Central memory CD8-positive, alpha-beta T cell (primary cell): Measurements from ENCODE around the gene MYO9B.

Experiments
- ATAC-seq: fragments of 150-1000 bp; cut with Tn5 transposase; replicated peaks from 2 replicates; pipeline ENCODE4 v1.10.0; 2022; ENCODE audit warnings: mild to moderate bottlenecking, moderate FRiP score, moderate number of reproducible peaks; ENCODE audit not compliant: poor library complexity, severe bottlenecking; ENCODE audit errors: extremely low read depth
- DNase-seq, 2 donors: peaks; one replicate each; pipeline ENCODE4 v3.0.0; 2021; ENCODE audit warnings: low spot score in 2 of 2
- H3K27ac Mint-ChIP-seq: one replicate; pipeline ENCODE4 v1.8.0; 2022; ENCODE audit warnings: low read depth, mild to moderate bottlenecking, moderate library complexity, mixed read lengths
- H3K27me3 Mint-ChIP-seq: one replicate; pipeline ENCODE4 v1.8.0; 2022; ENCODE audit warnings: mixed read lengths
- H3K36me3 Mint-ChIP-seq: one replicate; pipeline ENCODE4 v1.8.0; 2022; ENCODE audit warnings: mild to moderate bottlenecking, moderate library complexity, mixed read lengths; ENCODE audit not compliant: insufficient read depth
- H3K4me1 Mint-ChIP-seq: one replicate; pipeline ENCODE4 v1.8.0; 2022; ENCODE audit warnings: mixed read lengths
- H3K4me3 Mint-ChIP-seq: one replicate; pipeline ENCODE4 v1.8.0; 2022; ENCODE audit warnings: mild to moderate bottlenecking, moderate library complexity, mixed read lengths
- H3K9me3 Mint-ChIP-seq: one replicate; pipeline ENCODE4 v1.8.0; 2022; ENCODE audit warnings: mixed read lengths

MYO9B gene

DNA sequence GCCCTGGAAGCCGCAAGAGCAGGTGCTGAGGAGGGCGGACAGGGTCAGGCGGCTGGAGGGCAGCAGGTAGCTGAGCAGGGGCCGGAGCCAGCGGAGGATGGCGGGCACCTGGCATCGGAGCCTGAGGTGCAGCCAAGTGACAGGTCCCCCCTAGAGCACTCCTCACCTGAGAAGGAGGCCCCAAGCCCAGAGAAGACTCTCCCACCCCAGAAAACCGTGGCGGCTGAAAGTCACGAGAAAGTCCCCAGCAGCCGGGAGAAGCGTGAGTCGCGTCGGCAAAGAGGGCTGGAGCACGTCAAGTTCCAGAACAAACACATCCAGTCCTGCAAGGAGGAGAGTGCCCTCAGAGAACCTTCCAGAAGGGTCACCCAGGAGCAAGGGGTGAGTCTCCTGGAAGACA, 119.0 kb downstream of the MYO9B start:
- H3K4me3 Mint-ChIP-seq = no peak overlapping the region
- H3K27me3 Mint-ChIP-seq = no peaks in the 10 kb centered on the region
- no peak overlapping the region for H3K27ac Mint-ChIP-seq
- ATAC-seq (no peak), DNase-seq (no peak)
- H3K36me3 Mint-ChIP-seq = peaks cover 70% of the 10 kb centered on the region
- H3K4me1 Mint-ChIP-seq = no peaks in the 10 kb centered on the region
- no peaks in the 10 kb centered on the region for H3K9me3 Mint-ChIP-seq

DNA sequence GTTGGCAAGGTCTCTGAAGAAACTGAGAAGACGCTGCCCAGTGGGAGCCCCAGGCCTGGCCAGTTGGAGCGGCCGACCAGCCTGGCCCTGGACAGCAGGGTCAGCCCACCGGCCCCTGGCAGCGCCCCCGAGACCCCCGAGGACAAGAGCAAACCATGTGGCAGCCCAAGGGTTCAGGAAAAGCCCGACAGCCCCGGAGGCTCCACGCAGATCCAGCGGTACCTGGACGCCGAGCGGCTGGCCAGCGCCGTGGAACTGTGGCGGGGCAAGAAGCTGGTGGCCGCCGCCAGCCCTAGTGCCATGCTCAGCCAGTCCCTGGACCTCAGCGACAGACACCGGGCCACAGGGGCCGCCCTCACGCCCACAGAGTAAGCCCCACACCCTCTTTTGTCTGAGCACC, 119.5 kb downstream of the MYO9B start:
- DNase-seq (no peak), ATAC-seq (no peak)
- Mint-ChIP-seq H3K36me3 (peaks cover 71% of the 10 kb centered on the region), H3K27me3 (no peaks in the 10 kb centered on the region), H3K4me1 (no peaks in the 10 kb centered on the region), H3K4me3 (no peak overlapping the region), H3K9me3 (no peaks in the 10 kb centered on the region), H3K27ac (no peak overlapping the region)

DNA sequence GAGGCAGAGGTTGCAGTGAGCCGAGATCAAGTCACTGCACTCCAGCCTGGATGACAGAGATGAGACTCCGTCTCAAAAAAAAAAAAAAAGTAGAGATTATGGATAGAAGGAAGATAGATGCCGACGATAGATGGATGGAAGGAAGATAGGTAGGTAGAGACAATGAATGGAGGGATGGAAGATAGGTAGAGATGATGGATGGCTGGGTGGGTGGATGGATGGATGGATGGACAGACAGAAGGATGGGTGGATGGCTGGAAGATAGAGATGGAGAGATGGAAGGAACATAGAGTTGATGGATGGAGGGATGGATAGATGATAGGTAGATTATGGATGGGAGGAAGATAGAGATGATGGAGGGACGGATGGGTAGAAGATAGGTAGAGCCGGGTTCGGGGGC, 121.0 kb downstream of the MYO9B start:
- peaks cover 69% of the 10 kb centered on the region for H3K36me3 Mint-ChIP-seq

DNA sequence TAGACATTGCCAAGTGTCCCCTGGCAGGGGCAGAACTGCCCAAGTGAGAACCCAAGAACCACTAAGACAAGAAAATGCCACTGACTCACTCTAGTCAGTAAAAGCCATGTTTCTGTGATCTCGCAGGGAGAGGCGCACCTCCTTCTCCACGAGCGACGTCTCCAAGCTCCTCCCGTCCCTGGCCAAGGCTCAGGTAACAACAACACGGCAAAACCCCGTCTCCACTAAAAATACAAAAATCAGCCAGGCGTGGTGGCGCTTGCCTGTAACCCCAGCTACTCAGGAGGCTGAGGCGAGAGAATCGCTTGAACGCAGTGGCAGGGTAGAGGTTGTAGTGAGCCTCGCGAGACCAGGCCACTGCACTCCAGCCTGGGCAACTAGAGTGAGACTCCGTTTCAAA, 122.1 kb downstream of the MYO9B start:
- Mint-ChIP-seq H3K9me3 (no peaks in the 10 kb centered on the region), H3K4me1 (no peaks in the 10 kb centered on the region), H3K4me3 (no peak overlapping the region), H3K27me3 (no peaks in the 10 kb centered on the region), H3K27ac (peak overlapping the region; percentile 16), H3K36me3 (peaks cover 72% of the 10 kb centered on the region)
- DNase-seq = no peak
- ATAC-seq = no peak

More for the DNA sequence above, 121.0 kb downstream of the MYO9B start:
- ATAC-seq (no peak), DNase-seq (no peak)
- H3K27me3 Mint-ChIP-seq = no peaks in the 10 kb centered on the region
- no peak overlapping the region for H3K27ac Mint-ChIP-seq
- no peaks in the 10 kb centered on the region for H3K9me3 Mint-ChIP-seq
- no peak overlapping the region for H3K4me3 Mint-ChIP-seq
- no peaks in the 10 kb centered on the region for H3K4me1 Mint-ChIP-seq

DNA sequence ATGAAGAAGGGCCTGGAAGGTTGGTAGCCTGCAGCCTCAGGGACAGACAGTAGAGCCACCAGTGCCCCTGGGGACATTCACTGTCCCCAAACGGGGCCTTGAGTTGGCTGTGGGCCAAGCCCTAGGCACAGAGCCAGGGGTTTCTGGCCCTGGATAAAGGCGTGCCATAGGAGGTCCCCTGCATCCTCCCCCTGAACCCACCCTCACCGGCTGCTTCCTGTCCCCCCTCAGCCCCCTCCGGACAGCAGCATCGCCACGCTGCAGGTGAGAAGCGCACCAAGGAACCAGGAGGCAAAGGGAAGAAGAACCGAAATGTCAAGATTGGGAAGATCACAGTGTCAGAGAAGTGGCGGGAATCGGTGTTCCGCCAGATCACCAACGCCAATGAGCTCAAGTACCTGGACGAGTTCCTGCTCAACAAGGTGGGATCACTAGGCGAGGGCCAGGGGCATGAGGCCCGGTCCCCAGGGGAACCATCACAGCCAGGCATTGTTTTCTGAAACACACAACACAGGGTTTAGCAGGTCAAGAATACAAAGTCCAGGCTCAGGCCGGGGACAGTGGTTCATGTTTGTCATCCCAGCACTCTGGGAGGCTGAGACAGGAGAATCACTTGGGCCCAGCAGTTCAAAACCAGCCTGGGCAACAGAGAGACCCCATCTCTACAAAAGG, 125.0 kb downstream of the MYO9B start:
- DNase-seq (no peak), ATAC-seq (no peak)
- H3K27me3 Mint-ChIP-seq = no peaks in the 10 kb centered on the region
- H3K4me1 Mint-ChIP-seq = no peaks in the 10 kb centered on the region
- H3K4me3 Mint-ChIP-seq = no peak overlapping the region
- no peaks in the 10 kb centered on the region for H3K9me3 Mint-ChIP-seq
- peaks cover 66% of the 10 kb centered on the region for H3K36me3 Mint-ChIP-seq
- H3K27ac Mint-ChIP-seq = no peak overlapping the region

DNA sequence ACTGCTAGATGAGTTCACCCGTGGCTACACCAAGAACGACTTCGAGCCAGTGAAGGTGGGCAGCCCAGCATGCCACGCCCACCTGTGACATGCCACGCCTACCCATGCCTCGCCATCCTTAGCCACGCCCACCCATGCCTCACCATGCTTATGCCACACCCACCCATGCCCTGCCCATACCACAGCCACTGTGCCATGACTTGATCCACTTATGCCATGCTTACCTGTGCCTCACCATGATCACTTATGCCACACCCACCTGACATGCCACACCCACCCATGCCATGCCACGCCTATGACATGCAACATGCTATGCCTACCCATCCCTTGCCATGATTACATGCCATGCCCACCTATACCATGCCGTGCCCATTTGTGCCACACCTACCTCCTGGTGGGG, 126.7 kb downstream of the MYO9B start:
- DNase-seq = no peak
- Mint-ChIP-seq H3K4me1 (no peaks in the 10 kb centered on the region), H3K9me3 (no peaks in the 10 kb centered on the region), H3K27ac (no peak overlapping the region), H3K36me3 (peaks cover 65% of the 10 kb centered on the region), H3K27me3 (no peaks in the 10 kb centered on the region), H3K4me3 (no peak overlapping the region)
- no peak for ATAC-seq

DNA sequence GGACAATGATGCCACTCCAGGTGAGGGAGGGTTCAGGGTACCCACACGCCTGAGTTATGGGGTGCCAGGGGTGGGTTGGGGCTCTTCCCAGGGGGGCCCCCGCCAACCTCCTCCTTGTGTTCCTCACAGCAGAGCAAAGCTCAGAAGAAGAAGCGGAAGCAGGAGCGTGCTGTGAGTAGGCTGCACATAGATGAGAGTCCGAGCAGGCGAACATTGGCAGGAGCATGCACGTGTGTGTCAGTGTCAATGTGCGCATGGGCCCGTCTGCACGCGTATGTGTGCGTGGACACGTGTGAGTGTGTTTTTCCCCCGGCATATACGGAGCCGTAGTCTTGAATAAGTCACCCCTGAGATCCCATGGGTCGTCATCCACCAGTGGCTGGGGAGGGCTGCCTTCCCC, 127.1 kb downstream of the MYO9B start:
- Mint-ChIP-seq H3K27me3 (no peaks in the 10 kb centered on the region), H3K4me1 (no peaks in the 10 kb centered on the region), H3K27ac (no peak overlapping the region), H3K36me3 (peaks cover 61% of the 10 kb centered on the region), H3K9me3 (no peaks in the 10 kb centered on the region), H3K4me3 (no peak overlapping the region)
- no peak for ATAC-seq
- no peak for DNase-seq

DNA sequence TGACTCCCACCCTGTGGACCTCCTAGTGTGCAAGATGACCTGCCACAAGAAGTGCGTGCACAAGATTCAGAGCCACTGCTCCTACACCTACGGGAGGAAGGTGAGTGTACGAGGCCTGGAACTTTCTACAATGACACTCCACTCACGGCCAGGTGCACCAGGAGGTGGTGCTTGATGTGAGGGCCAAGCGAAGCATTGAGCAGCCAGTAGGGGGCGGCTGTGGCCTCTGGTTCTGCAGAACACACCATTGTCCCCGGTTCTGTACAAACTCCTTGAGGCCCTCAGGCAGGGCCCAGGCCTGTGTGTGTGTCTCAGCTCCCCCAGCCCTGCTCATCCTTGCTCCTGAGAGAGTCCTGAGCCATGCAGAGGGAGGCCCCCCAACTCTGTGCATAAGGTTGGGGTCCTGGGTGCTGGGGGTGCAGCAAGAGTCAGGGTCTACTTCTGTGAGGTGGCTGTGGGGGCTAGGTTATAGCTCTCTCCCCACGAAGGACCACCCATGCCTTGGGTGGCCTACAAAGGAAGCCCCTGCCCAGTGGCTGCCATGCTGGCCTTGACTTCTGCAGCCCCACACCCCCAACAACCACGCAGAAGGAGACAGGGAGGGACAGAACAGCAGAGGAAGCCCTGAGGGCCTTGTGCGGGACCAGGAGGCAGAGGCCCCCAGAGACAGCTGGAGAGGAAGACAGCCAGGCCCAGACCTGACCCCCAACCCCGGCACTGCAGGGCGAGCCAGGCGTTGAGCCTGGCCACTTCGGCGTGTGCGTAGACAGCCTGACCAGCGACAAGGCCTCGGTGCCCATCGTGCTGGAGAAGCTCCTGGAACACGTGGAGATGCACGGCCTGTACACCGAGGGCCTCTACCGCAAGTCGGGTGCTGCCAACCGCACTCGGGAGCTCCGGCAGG, 129.9 kb downstream of the MYO9B start:
- peak overlapping the region; percentile 46 for H3K27ac Mint-ChIP-seq
- no peak for DNase-seq

DNA sequence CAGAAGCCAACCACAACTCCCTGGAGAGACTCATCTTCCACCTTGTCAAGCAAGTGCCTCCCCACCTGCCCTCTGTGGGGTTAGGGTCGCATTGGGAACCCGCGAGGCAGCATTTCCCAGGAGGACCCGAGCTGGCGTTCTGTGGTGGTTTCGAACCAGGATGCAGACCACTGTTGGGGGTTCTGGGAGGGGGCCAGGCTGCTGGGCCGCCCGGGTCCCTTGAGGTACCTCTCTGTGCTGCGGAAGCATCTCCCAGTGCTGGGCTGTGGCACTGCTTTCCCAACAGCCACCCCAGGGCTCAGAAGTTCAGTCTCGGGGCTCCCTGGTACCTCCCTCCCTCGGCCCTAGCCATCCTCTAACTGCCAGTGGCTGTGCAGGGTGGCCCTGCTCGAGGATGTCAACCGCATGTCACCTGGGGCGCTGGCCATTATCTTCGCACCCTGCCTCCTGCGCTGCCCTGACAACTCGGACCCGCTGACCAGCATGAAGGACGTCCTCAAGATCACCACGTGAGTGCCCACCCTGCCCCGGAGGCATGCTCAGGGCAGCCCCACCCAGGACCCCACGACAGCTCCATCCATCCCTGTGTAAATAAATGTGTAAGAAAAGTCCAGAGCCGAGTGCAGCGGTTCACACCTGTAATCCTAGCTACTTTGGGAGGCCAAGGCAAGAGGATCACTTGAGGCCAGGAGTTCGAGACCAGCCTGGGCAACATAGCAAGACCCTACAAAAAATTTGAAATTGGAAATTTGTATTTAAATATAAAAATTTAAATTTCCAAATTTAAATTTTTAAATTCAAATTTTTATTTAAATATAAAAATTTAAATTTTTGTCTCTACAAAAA, 131.4 kb downstream of the MYO9B start:
- no peak overlapping the region for H3K4me3 Mint-ChIP-seq
- peaks cover 45% of the 10 kb centered on the region for H3K36me3 Mint-ChIP-seq
- H3K4me1 Mint-ChIP-seq = peaks cover 7% of the 10 kb centered on the region
- DNase-seq = no peak
- no peaks in the 10 kb centered on the region for H3K27me3 Mint-ChIP-seq
- H3K27ac Mint-ChIP-seq = no peak overlapping the region
- H3K9me3 Mint-ChIP-seq = no peaks in the 10 kb centered on the region
- ATAC-seq = no peak

More for the DNA sequence above, 129.9 kb downstream of the MYO9B start:
- Mint-ChIP-seq H3K4me3 (no peak overlapping the region), H3K4me1 (peaks cover 7% of the 10 kb centered on the region), H3K9me3 (no peaks in the 10 kb centered on the region), H3K36me3 (peaks cover 51% of the 10 kb centered on the region), H3K27me3 (no peaks in the 10 kb centered on the region)
- ATAC-seq = peak; percentile 65

DNA sequence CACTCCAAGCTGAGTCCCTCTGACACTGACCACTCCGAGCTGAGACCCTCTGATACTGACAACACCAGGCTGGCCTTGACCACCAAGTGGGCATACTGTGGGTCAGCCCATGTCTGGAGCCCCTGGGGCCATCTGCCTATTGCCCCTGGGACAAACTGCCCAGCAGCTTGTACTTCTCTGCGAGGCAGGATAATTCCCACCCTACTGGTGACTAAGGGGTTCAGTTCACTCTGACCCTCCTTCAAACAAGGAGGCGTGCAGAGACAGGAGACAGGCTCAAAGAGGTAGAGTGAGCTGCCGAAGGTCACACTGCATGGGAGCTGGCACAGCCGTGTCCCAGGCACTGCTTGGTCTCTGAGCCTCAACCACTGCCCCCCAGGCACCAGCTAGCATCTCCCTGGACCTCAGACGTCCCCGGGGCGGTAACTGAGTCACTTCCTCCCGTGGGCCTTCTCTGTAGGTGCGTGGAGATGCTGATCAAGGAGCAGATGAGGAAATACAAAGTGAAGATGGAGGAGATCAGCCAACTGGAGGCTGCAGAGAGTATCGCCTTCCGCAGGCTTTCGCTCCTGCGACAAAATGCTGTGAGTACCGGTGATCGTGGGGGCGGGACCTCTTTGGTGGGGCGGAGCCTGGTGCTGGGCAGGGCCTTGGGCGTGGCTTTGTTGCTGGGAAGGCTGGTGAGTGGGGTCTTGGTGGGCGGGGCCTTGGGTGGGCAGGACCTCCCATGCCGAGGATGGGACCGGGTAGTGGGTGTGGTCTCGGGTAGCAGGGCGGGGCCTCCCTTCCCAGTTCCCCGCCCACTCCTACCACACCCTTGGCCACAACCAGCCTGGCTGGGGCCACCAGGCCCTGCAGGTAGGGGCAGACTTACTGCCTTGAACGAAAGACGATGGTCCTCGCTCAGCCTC, 133.8 kb downstream of the MYO9B start:
- Mint-ChIP-seq H3K4me1 (peaks cover 8% of the 10 kb centered on the region), H3K9me3 (no peaks in the 10 kb centered on the region), H3K27me3 (no peaks in the 10 kb centered on the region), H3K27ac (peak overlapping the region; percentile 78), H3K36me3 (peaks cover 44% of the 10 kb centered on the region), H3K4me3 (no peak overlapping the region)
- ATAC-seq (no peak), DNase-seq (no peak)

DNA sequence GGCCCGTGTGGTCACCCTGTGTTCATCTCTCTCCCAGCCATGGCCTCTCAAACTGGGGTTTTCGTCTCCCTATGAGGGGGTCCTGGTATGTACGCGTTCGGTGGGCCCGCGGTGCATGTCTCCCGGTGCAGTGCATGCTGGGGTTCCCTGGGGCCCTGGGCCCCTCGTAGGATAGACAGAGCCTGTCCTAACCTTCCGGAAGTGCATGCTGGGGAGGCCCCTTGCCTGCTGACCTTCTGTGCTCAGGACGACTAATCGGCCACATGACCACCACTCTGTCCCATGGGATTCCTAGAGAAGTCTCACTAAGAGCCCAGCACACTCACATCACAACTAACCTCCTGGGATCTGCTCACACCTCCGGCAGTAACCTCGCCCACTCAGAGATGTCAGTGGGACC, 134.7 kb downstream of the MYO9B start:
- Mint-ChIP-seq H3K36me3 (peaks cover 41% of the 10 kb centered on the region), H3K9me3 (no peaks in the 10 kb centered on the region), H3K27ac (peak overlapping the region; percentile 78), H3K4me1 (peaks cover 17% of the 10 kb centered on the region), H3K4me3 (no peak overlapping the region), H3K27me3 (no peaks in the 10 kb centered on the region)
- ATAC-seq = no peak
- no peak for DNase-seq
